NCI-H128 (cell line): ENCODE data around the gene MERTK.
A peak's percentile ranks its signal among the peaks of the same experiment; 100 is the strongest.
"Not testable (repeated sequence)": the region's sequence is repeated elsewhere in the genome, so short reads cannot be mapped to it uniquely, and the experiment has no call there.

Source experiments
- DNase-seq: peaks from one replicate; lab custom pipeline; 2025; ENCODE audit not compliant: unreplicated experiment; lab: John Stamatoyannopoulos, UW

The MERTK gene

DNA sequence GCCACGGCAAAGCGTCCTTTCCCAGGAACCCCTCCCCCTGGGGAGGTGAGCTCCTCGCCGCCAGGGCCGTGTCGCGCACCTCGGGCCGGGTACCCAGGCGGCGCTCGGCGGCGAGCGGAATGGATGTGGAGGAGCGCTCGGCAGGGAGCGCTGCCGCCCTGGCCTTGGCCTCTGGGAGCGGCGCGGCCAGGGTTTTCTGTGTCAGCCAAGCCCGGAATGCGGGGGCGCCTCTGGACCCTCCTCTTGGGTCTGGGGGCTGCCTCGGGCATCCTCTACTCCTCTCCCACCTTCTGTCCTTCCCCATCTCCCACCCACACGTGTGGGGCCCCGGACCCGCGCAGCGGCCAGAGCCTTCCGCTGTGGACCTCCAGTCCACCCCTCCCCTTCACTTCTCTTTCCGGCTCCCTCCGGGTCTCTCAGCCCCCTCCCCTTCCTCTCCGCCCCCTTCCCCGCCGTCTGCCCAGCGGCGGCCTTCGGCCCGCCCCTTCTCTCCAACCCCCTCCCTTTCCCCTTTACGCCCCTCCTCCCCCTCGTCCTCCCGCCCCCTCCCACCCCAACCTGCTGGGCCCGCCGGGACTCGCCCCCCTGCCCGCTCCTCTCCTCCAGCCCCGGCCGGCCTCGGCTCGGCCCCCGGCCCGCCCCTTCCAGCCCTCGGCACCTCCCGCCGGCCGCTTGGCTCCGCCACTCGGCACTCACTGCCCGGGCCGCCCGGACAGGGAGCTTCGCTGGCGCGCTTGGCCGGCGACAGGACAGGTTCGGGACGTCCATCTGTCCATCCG lies at the start of gene MERTK:
Gene MERTK (plus strand): TSS at position 684 of the 779 bp plus-strand sequence. CDS start 129 bp downstream, outside the sequence.
- peak; percentile 27 for DNase-seq

GRCh38 chr2:111850646-111851045 lies 47.8 kb upstream of the MERTK start:
- not testable (repeated sequence) for DNase-seq

GRCh38 chr2:111852544-111852943 lies 45.9 kb upstream of the MERTK start:
- DNase-seq: not testable (repeated sequence)

GRCh38 chr2:111860005-111860404 lies 38.4 kb upstream of the MERTK start:
- not testable (repeated sequence) for DNase-seq

DNA sequence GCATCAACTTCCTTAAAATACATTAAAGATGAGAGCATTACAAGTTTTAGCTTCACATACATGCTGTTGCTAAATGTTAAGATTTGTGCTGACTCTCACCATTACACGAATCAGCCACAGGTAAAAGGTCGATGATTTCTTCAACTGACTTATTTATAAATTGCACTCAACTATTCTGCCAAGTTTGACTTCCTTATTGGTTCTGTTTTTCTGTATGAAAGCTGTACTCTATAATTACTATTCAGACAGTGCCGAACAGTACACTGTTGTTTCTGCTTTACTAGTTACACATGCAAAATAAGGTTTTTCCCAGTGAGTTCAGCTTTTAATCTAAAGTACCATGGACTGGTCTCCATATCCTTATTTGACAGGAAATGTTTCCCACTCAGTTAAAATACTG lies 33.3 kb upstream of the MERTK start:
- DNase-seq: not testable (repeated sequence)

GRCh38 chr2:111872806-111873205 lies 25.6 kb upstream of the MERTK start:
- DNase-seq: not testable (repeated sequence)

- DNase-seq: peak; percentile 83
These were observed 14.5 kb upstream of the MERTK start, which contains the start of gene ANAPC1 for GRCh38 chr2:111883661-111884591. TSS of gene ANAPC1 (minus strand) at chr2:111884193. CDS start at chr2:111880825, 3,368 bp downstream.

GRCh38 chr2:111884592-111884964 lies 13.8 kb upstream of the MERTK start:
- DNase-seq: no peak

- DNase-seq: no peak
These were observed 2.4 kb upstream of the MERTK start for GRCh38 chr2:111896024-111896423.

DNA sequence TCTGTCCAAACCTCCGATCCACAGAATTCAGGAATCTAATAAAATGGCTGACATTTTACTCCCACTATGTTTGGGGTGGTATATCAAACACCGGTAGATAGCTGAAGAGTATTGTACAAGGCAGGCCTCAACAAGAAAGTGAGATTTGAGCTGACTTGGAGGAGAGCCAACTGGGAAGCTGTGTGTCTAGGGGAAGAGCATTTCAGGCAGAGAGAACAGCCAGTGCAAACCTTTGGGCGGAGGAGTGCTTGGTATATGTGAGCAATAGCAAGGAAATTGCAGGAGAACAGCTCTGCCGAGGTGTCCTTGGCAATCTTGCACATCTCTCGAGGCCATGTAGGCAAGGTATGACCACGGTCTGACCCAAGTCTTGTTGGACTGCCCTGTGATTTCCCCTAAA lies 1.8 kb upstream of the MERTK start:
- peak; percentile 3 for DNase-seq

GRCh38 chr2:111897630-111897923 lies 830 bp upstream of the MERTK start:
- no peak for DNase-seq

DNA sequence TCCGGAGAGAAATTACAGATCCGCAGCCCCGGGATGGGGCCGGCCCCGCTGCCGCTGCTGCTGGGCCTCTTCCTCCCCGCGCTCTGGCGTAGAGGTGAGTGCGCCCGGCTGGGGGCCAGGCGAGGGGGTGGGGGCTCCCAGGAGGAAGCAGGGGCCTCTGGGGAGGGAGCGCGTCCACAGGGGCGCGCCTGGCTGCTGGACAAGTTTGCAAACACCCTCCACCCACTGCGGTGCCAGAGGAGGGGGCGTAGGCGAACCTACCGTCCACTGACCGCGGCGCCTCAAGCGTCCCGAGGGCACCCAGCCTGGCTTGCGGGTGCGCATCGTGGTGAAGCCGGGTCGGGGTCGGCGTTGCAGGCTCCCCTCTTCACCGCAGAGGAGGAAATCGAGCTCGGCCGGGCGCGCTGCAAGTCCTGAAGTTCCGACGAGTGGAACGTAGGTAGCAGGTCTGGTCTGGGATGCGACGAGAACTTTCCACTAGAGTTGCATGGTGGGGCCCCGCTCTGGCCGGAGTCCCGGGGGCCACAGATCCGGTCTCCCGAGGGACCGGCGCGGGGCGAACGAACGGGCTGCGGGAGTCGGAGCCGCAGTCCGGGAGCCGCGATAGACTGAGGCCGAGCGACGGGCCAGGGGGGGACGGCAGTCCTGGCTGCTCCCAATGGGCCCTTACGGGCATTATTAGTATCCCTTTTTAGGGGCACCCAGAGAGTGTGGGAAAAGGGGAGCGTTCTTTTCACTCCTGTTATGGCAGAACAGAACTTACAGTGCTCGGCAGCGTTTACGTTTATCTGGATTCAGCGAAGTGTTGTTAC lies 502 bp downstream of the MERTK start:
- DNase-seq: no peak

DNA sequence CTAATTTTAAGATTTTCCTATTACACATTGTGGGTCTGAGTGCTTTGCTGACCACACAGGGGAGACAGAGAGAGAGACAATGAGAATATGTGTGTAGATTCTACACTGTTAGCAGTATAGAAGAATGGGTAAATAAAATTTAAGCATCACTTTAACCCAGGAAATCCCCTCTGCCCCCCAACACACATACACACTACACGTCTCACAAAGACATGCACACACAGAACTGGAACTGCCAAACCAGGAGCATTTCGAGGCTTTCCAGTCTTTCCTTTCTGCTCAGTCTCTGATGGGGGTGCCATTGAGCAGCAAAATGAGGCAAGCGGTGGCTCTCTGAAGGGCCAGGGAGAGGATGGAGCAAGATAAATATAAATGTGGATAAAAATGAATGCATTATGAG lies 2.5 kb downstream of the MERTK start:
- no peak for DNase-seq

GRCh38 chr2:111903516-111903915 lies 5.1 kb downstream of the MERTK start:
- DNase-seq: no peak

GRCh38 chr2:111903930-111904439 lies 5.6 kb downstream of the MERTK start:
- no peak for DNase-seq

DNA sequence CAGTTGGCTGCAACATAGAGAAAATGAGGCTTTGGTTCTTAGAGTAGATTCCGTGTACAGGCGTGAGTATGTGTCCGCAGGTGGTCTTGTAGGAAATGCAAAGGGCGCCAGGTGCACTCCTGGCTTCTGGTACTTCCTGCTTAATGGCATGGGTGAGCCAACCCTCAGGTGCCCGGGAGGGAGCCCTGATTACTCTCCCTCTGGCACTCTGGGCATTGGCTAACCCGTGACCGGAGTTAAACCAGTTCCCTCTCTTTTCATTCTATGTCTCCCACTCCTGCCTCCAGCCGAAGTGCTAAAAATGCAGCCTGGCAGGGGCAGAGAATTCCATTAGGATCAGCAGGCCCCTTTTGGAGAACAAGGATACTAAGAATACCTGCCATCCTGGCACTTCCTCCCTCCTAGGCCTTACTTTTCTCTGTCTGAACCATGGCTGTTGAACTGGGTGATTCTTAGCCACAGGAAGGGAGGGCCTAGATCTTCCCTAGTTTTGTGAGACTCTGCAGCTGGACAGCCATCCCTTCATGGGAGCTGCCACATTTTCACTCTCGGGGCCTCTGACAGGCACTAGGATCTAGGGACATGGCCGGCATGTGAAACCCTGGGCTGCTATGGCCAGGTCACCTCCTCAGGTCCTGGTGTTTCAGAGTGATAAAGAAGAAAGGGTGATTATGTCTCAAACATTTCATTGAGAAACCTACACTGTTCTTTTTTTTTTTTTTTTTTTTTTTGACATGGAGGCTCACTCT lies 6.5 kb downstream of the MERTK start:
- DNase-seq: no peak

- DNase-seq: not testable (repeated sequence)
These were observed 7.1 kb downstream of the MERTK start for GRCh38 chr2:111905475-111905869.

DNA sequence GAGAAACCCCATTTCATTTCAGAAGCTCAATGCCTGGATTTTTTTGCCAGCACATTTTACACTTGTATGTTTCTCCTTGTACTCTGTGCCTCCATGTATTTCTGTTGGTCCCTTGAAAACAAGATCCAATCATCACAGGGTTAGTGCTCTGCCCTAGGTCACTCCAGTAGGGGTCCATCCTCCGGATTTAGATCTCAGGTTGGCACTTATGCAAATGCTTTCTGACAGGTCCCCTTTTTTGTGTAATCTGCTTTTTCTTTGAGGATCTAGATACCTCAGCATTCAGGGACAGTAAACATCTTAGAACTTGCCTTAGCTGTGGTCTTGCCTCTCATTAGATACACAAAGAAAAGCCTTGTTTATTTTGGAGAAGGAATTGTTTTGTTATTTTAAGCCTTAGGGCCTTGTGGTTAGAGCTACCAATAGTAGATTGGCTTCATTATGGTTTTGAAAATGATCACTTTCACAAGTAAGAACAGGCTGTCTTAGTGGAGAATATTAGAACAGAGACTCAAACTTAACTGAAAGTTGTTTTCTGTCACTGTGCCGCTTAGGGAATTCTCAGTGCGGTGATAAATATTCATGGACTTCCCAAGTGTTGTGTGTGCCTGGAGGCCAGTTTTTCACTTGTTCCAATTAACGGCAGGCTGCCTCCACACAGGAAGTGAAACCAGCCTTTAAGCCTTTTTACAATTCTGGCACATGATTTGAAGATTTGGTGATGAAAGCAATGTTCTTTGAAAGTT lies 7.8 kb downstream of the MERTK start:
- DNase-seq: no peak

DNA sequence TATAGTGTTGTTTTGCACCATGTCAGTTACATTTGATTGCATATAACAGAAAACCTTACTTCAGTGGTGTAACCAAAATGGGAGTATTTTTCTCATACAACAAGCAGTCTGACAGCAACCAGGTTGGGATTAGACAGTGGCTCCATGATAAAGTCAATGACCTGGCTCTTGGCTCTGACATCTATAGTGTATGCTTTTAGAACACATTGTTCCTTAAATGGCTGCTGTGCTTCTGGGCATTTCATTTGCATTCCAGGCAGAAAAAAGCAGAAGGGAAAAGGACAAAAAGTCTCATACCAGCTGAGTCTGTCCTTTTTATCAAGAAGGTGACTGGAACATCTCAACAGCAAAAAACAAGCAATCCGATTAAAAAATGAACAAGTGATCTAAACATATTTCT lies 10.2 kb downstream of the MERTK start:
- no peak for DNase-seq

DNA sequence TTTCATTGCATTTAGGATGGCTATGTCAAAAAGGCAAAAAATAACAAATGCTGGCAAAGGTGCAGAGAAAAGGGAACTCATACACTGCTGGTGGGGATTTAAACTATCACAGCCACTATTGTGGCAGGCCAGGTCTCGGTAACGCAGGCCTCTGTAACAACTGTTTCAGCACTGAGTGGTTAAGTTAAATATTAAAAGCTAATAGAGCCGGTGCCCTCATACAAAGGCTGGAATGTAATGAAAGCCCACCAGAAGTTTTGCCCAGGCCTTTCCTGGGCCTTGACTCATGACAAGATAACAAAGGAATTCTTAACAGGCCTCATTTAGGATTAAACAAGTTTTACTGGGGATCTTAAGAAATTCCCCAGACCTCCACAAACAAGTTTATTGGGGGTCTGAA lies 10.7 kb downstream of the MERTK start:
- DNase-seq: no peak
